OCI-LY1 (cell line): ENCODE results near the gene GNA14.
"Not testable (repeated sequence)": the region's sequence is repeated elsewhere in the genome, so short reads cannot be mapped to it uniquely, and the experiment has no call there.

Experiments
- CTCF ChIP-seq: fragments of 200-600 bp; sonication (generic), shearing (Covaris generic); IDR thresholded peaks from 2 replicates; pipeline ENCODE4 v1.5.1; 2017; ENCODE audit warnings: mild to moderate bottlenecking, antibody characterized with exemption, low read length, moderate library complexity, mixed read lengths
- EZH2 ChIP-seq: fragments of 200-600 bp; sonication (generic), shearing (Covaris generic); IDR thresholded peaks from 2 replicates; pipeline ENCODE4 v1.8.0; 2017; ENCODE audit warnings: borderline replicate concordance, mixed run types, mild to moderate bottlenecking, antibody characterized with exemption, low read length, moderate library complexity, mixed read lengths

- TF ChIP-seq CTCF, EZH2: not testable (repeated sequence)
Measured at GRCh38 chr9:77687737-77688136, 39.6 kb upstream of the GNA14 start.
